HCT116 (cell line): ENCODE data around the gene GPR101. TPM values are rescaled to one million over a fixed set of nuclear protein-coding genes. Genes with fewer than 3 reads are reported as not detected.
A peak's percentile ranks its signal among the peaks of the same experiment; 100 is the strongest.

ENCODE experiments used
- ATAC-seq: fragments of 200-7000 bp; cut with Tn5 transposase; 2 replicates; pipeline ENCODE4 v1.9.1; 2020; ENCODE audit warnings: mild to moderate bottlenecking, moderate library complexity
- BruUV-seq: library from RNA; stranded (reverse); fragments of 400-500 nt; replicated peaks from 2 replicates; lab custom pipeline; 2021; lab: Mats Ljungman, UMichigan
- CTCF ChIA-PET: fragments of 300-600 bp; sonication (Branson Sonifier 250); formaldehyde crosslinking; loops from one replicate; lab custom pipeline; 2021; ENCODE audit warnings: antibody characterized with exemption; lab: Charles Lee
- POLR2A ChIA-PET: fragments of 300-600, 350-600 bp; sonication (Branson Sonifier 250); formaldehyde crosslinking; loops from one replicate; lab custom pipeline; 2021; ENCODE audit warnings: antibody characterized with exemption; lab: Charles Lee
- RAD21 ChIA-PET, 2 experiments: fragments of 300-600 bp; sonication (Branson Sonifier 250); formaldehyde crosslinking; loops; one replicate each; lab custom pipeline; 2023; ENCODE audit warnings: low total read pairs in 2 of 2; ENCODE audit not compliant: uncharacterized antibody in 2 of 2, unreplicated experiment in 2 of 2, low non-redundant PET in 1 of 2; lab: Charles Lee
- DNase-seq: peaks from one replicate; pipeline ENCODE4 v3.0.0-alpha.2; 2010; ENCODE audit warnings: low read depth, low spot score
- H2AFZ ChIP-seq: fragments of 200-600 bp; shearing (Covaris generic), sonication (generic); 2 replicates; pipeline ENCODE4 v1.6.1; 2017; ENCODE audit warnings: low read depth, mixed run types, mixed read lengths, antibody characterized with exemption, low read length; ENCODE audit not compliant: poor library complexity, severe bottlenecking
- H3K27ac ChIP-seq: 2 replicates; pipeline ENCODE4 v1.5.1; 2012; ENCODE audit warnings: low read depth, low read length
- H3K27me3 ChIP-seq: fragments of 200-600 bp; sonication (generic); 2 replicates; pipeline ENCODE4 v1.6.1; 2016; ENCODE audit warnings: mixed run types, low read length, mixed read lengths; ENCODE audit not compliant: insufficient read depth
- H3K36me3 ChIP-seq, 2 experiments: fragments of 200-500 bp in 1 of 2; fragments of 200-600 bp in 1 of 2; sonication (Bioruptor generic) in 1 of 2; sonication (generic) in 1 of 2; 2 replicates each; pipeline versions ENCODE4 v1.5.1 to v1.6.1; 2014 to 2016; ENCODE audit warnings: low read length in 2 of 2, inconsistent platforms in 1 of 2, mixed read lengths in 1 of 2, mixed run types in 1 of 2; ENCODE audit not compliant: insufficient read depth in 2 of 2, control insufficient read depth in 1 of 2
- H3K4me1 ChIP-seq, 2 experiments: fragments of 200-600 bp in 1 of 2; sonication (generic) in 1 of 2; 2 replicates each; pipeline versions ENCODE4 v1.5.1 to v1.6.1; 2012 to 2017; ENCODE audit warnings: low read length in 2 of 2, inconsistent platforms in 1 of 2, mild to moderate bottlenecking in 1 of 2, mixed read lengths in 1 of 2, mixed run types in 1 of 2, moderate library complexity in 1 of 2; ENCODE audit not compliant: insufficient read depth in 2 of 2, control insufficient read depth in 1 of 2
- H3K4me2 ChIP-seq: fragments of 200-600 bp; sonication (generic); 2 replicates; pipeline ENCODE4 v1.6.1; 2017; ENCODE audit warnings: mixed run types, low read length, mixed read lengths
- H3K4me3 ChIP-seq, 2 experiments: fragments of 200-600 bp in 1 of 2; sonication (generic) in 1 of 2; replicated peaks in 1 of 2; 2 replicates each; pipeline ENCODE4 v1.5.1; 2011 to 2016; ENCODE audit warnings: low read length in 2 of 2, control low read depth in 1 of 2, low read depth in 1 of 2, mild to moderate bottlenecking in 1 of 2, mixed read lengths in 1 of 2, mixed run types in 1 of 2
- H3K79me2 ChIP-seq: fragments of 200-600 bp; sonication (generic); 2 replicates; pipeline ENCODE4 v1.6.1; 2017; ENCODE audit warnings: mild to moderate bottlenecking, mixed run types, low read length, moderate library complexity, mixed read lengths; ENCODE audit not compliant: insufficient read depth
- H3K9ac ChIP-seq: fragments of 200-600 bp; sonication (generic); 2 replicates; pipeline ENCODE4 v1.6.1; 2016; ENCODE audit warnings: low read length, mixed read lengths
- H3K9me2 ChIP-seq: fragments of 200-600 bp; sonication (generic), shearing (Covaris generic); 2 replicates; pipeline ENCODE4 v1.6.1; 2017; ENCODE audit warnings: mixed run types, mild to moderate bottlenecking, moderate library complexity; ENCODE audit not compliant: insufficient read depth
- H3K9me3 ChIP-seq, 2 experiments: fragments of 200-500 bp in 1 of 2; fragments of 200-600 bp in 1 of 2; sonication (Bioruptor generic) in 1 of 2; sonication (generic) in 1 of 2; 2 replicates each; pipeline ENCODE4 v1.6.1; 2014 to 2017; ENCODE audit warnings: low read length in 2 of 2, mixed read lengths in 2 of 2, inconsistent platforms in 1 of 2, low read depth in 1 of 2, mild to moderate bottlenecking in 1 of 2, mixed run types in 1 of 2, moderate library complexity in 1 of 2; ENCODE audit not compliant: control insufficient read depth in 1 of 2, insufficient read depth in 1 of 2
- H4K20me1 ChIP-seq: fragments of 200-600 bp; sonication (generic), shearing (Covaris generic); 2 replicates; pipeline ENCODE4 v1.6.1; 2017; ENCODE audit warnings: mixed run types, mild to moderate bottlenecking, moderate library complexity; ENCODE audit not compliant: insufficient read depth
- EGR1 ChIP-seq: IDR thresholded peaks from 2 replicates; pipeline ENCODE4 v1.6.1; 2012; ENCODE audit warnings: low read depth
- ELF1 ChIP-seq: IDR thresholded peaks from 2 replicates; pipeline ENCODE4 v1.6.1; 2012; ENCODE audit warnings: low read depth, borderline replicate concordance
- EZH2 ChIP-seq: fragments of 200-600 bp; sonication (generic); IDR thresholded peaks from 2 replicates; pipeline ENCODE4 v1.6.1; 2017; ENCODE audit warnings: antibody characterized with exemption, mixed run types
- FOSL1 ChIP-seq: IDR thresholded peaks from 2 replicates; pipeline ENCODE4 v1.6.1; 2012; ENCODE audit warnings: low read depth
- JUND ChIP-seq: IDR thresholded peaks from 2 replicates; pipeline ENCODE4 v1.6.1; 2012
- RAD21 ChIP-seq: IDR thresholded peaks from 2 replicates; pipeline ENCODE4 v1.6.1; 2012; ENCODE audit warnings: low read depth, mild to moderate bottlenecking
- REST ChIP-seq: IDR thresholded peaks from 2 replicates; pipeline ENCODE4 v1.6.1; 2012; ENCODE audit warnings: low read depth
- SIN3A ChIP-seq: IDR thresholded peaks from 2 replicates; pipeline ENCODE4 v1.6.1; 2012; ENCODE audit warnings: low read depth
- SRF ChIP-seq: IDR thresholded peaks from 2 replicates; pipeline ENCODE4 v1.6.1; 2012; ENCODE audit warnings: low read depth
- TCF7L2 ChIP-seq: IDR thresholded peaks from 2 replicates; pipeline ENCODE4 v1.7.0; 2011; ENCODE audit warnings: borderline replicate concordance, inconsistent platforms; ENCODE audit not compliant: insufficient read depth, insufficient read length; ENCODE audit errors: extremely low read depth
- YY1 ChIP-seq: IDR thresholded peaks from 2 replicates; pipeline ENCODE4 v1.6.1; 2011; ENCODE audit warnings: low read length, low read depth, moderate library complexity, mild to moderate bottlenecking; ENCODE audit not compliant: insufficient replicate concordance; ENCODE audit errors: extremely low read depth
- intact Hi-C: fragments of 100-400 bp; cut with micrococcal nuclease; formaldehyde crosslinking; loops from 2 replicates; pipeline ENCODE4 v1.10.0; 2022
- total RNA-seq: library from RNA; stranded (reverse); gene quantifications from one replicate; pipeline ENCODE4 v1.2.1, GENCODE V29; 2021; ENCODE audit not compliant: unreplicated experiment

The GPR101 gene
- total RNA-seq, 1 experiment from 2014 or later, result not detected

GRCh38 chrX:137052643-137053235 is 18.9 kb upstream of the GPR101 start:
- Histone ChIP-seq H3K4me3 (no peak overlapping the region), H3K79me2 (no peaks in the 10 kb centered on the region), H3K9ac (no peak overlapping the region), H3K9me2 (no peaks in the 10 kb centered on the region), H3K4me2 (peak overlapping the region; percentile 50; the same call in 1 of the 2 replicates), H3K36me3 (no peaks in the 10 kb centered on the region), H4K20me1 (no peaks in the 10 kb centered on the region), H3K27me3 (peaks cover 17% of the 10 kb centered on the region), H3K9me3 (no peaks in the 10 kb centered on the region), H3K4me1 (no peaks in the 10 kb centered on the region), H2AFZ (no peak overlapping the region), H3K27ac (no peak overlapping the region)
- ChIA-PET CTCF (interaction anchor here (1.1 kb wide), 2 partner anchors 97 to 444 kb away, joined by 3 to 6 read pairs; no protein-coding TSS in a partner anchor), RAD21 (no interaction called here), POLR2A (no interaction called here)
- BruUV-seq, result no TSS peak
- intact Hi-C loops, result loop anchor here (1.0 to 5.0 kb wide), 3 partner anchors 98 to 445 kb away; no protein-coding TSS in a partner anchor
- DNase-seq (no peak), ATAC-seq (0 out of 2 replicates have a peak, but pooled peaks have one; percentile 7)
- no peak for TF ChIP-seq JUND
- no peak for TF ChIP-seq EGR1
- TF ChIP-seq EZH2, result no peak
- no peak for TF ChIP-seq FOSL1
- TF ChIP-seq SRF, result no peak
- no peak for TF ChIP-seq TCF7L2
- TF ChIP-seq REST, result no peak
- TF ChIP-seq YY1, result no peak
- TF ChIP-seq SIN3A, result no peak
- no peak for TF ChIP-seq RAD21
- no peak for TF ChIP-seq ELF1
